HEK293T (cell line): Measurements from ENCODE around the gene SEC23IP.

Experiments used
- CTCF ChIA-PET: fragments of 350-600 bp; formaldehyde crosslinking; extraction: SDS; loops from one replicate; lab custom pipeline; 2021; ENCODE audit warnings: antibody characterized with exemption, inconsistent platforms; lab: Yijun Ruan, JAX
- POLR2A ChIA-PET: fragments of 350-600 bp; formaldehyde crosslinking; extraction: SDS; loops from one replicate; lab custom pipeline; 2020; ENCODE audit warnings: antibody characterized with exemption, inconsistent platforms; lab: Yijun Ruan, JAX
- DNase-seq: peaks from one replicate; pipeline ENCODE4 v3.0.0; 2012; ENCODE audit warnings: mixed read lengths; ENCODE audit errors: extremely low spot score
- ARNT ChIP-seq: fragments of 450-650 bp; IDR thresholded peaks from 2 replicates; pipeline ENCODE4 v1.6.1; 2017; ENCODE audit warnings: mild to moderate bottlenecking
- BHLHE40 ChIP-seq: fragments of 450-650 bp; IDR thresholded peaks from 2 replicates; pipeline ENCODE4 v1.6.1; 2016; ENCODE audit warnings: mild to moderate bottlenecking, moderate library complexity, borderline replicate concordance
- CTBP1 ChIP-seq: fragments of 450-650 bp; IDR thresholded peaks from 2 replicates; pipeline ENCODE4 v1.6.1; 2016; ENCODE audit warnings: borderline replicate concordance
- ELF4 ChIP-seq: fragments of 450-650 bp; IDR thresholded peaks from 2 replicates; pipeline ENCODE4 v1.6.1; 2017; ENCODE audit warnings: antibody characterized with exemption
- FOXA1 ChIP-seq: fragments of 450-650 bp; IDR thresholded peaks from 2 replicates; pipeline ENCODE4 v1.6.1; 2016; ENCODE audit warnings: mild to moderate bottlenecking
- FOXK2 ChIP-seq: fragments of 450-650 bp; IDR thresholded peaks from 2 replicates; pipeline ENCODE4 v1.6.1; 2016; ENCODE audit warnings: mild to moderate bottlenecking
- FOXM1 ChIP-seq: fragments of 450-650 bp; IDR thresholded peaks from 2 replicates; pipeline ENCODE4 v1.6.1; 2017; ENCODE audit warnings: mild to moderate bottlenecking, borderline replicate concordance
- HDGF ChIP-seq: fragments of 450-650 bp; IDR thresholded peaks from 2 replicates; pipeline ENCODE4 v1.6.1; 2017; ENCODE audit warnings: antibody characterized with exemption, borderline replicate concordance
- L3MBTL2 ChIP-seq: fragments of 450-650 bp; conservative IDR thresholded peaks from 2 replicates; pipeline ENCODE4 v1.6.1; 2016; ENCODE audit warnings: mild to moderate bottlenecking
- LEF1 ChIP-seq: fragments of 450-650 bp; IDR thresholded peaks from 2 replicates; pipeline ENCODE4 v1.6.1; 2017; ENCODE audit warnings: mild to moderate bottlenecking, borderline replicate concordance
- NFRKB ChIP-seq: fragments of 450-650 bp; IDR thresholded peaks from 2 replicates; pipeline ENCODE4 v1.6.1; 2016; ENCODE audit warnings: mild to moderate bottlenecking, moderate library complexity
- SP1 ChIP-seq: fragments of 450-650 bp; IDR thresholded peaks from 2 replicates; pipeline ENCODE4 v1.6.1; 2017
- SUZ12 ChIP-seq: fragments of 450-650 bp; IDR thresholded peaks from 2 replicates; pipeline ENCODE4 v1.6.1; 2016; ENCODE audit warnings: mild to moderate bottlenecking
- TARDBP ChIP-seq: fragments of 450-650 bp; IDR thresholded peaks from 2 replicates; pipeline ENCODE4 v1.6.1; 2016
- ZNF384 ChIP-seq: fragments of 450-650 bp; IDR thresholded peaks from 2 replicates; pipeline ENCODE4 v1.6.1; 2016
- TF ChIP-seq, protein P1 (sequence below): fragments of 450-650 bp; IDR thresholded peaks from 2 replicates; pipeline ENCODE4 v1.6.1; 2016

SEC23IP gene

DNA sequence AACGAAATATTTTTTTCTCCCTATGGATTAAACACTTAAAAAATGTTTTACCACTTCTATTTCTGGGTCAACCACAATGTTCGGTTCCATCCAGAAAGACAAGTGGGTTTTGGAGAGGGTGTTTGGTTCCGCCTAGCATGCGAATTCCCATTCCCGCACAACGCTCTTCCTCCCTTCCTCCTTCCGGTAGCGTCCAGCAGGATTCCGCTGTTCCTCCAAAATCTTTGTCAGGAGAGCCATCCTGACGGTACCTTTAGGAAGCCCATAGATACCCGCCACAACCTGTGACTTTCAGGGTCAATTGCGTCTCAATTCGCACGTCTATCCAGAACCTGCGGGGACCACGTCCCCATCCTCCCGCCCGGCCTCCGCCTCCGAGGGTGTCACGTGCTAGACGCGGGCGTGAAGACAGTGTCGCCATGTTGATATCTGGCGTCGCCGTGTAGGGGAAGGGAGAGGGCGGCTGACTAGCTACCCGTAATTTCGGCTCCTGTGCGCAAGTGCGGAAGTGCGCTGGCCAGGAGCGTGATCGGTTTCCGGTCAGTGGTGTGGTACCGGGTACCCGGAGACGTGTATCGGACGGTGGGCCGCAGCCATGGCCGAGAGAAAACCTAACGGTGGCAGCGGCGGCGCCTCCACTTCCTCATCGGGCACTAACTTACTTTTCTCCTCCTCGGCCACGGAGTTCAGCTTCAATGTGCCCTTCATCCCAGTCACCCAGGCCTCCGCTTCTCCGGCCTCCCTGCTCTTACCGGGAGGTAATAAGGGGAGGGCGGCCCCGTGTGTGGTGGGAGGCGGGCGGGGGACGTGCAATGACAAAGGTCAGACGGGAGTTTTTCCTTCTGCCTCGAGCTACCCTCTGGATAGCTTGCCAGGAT is at the start of gene SEC23IP:
Gene SEC23IP (plus strand): TSS at position 543 of the 878 bp plus-strand sequence. CDS start 53 bp downstream, at position 596.
- POLR2A ChIA-PET, result interaction anchor here (0.6 to 1.4 kb wide), 20 partner anchors 9 to 686 kb away, joined by 3 to 28 read pairs (median 3); partner anchors contain the start of genes BAG3, INPP5F and MCMBP
- CTCF ChIA-PET, result no interaction called here
- DNase-seq, result peak; percentile 98
- TF ChIP-seq ZNF384, result no peak
- TF ChIP-seq TARDBP, result no peak
- peak; percentile 34; the same call in 1 of the 2 replicates for TF ChIP-seq NFRKB
- TF ChIP-seq FOXK2, result peak; percentile 79; the same call in 1 of the 2 replicates
- no peak for TF ChIP-seq ARNT
- TF ChIP-seq ELF4, result peak; percentile 85
- no peak for TF ChIP-seq HDGF
- TF ChIP-seq FOXA1, result no peak
- TF ChIP-seq, protein P1, sequence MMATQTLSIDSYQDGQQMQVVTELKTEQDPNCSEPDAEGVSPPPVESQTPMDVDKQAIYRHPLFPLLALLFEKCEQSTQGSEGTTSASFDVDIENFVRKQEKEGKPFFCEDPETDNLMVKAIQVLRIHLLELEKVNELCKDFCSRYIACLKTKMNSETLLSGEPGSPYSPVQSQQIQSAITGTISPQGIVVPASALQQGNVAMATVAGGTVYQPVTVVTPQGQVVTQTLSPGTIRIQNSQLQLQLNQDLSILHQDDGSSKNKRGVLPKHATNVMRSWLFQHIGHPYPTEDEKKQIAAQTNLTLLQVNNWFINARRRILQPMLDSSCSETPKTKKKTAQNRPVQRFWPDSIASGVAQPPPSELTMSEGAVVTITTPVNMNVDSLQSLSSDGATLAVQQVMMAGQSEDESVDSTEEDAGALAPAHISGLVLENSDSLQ, result no peak
- no peak for TF ChIP-seq LEF1
- TF ChIP-seq SP1, result no peak
- no peak for TF ChIP-seq SUZ12
- peak; percentile 98 for TF ChIP-seq L3MBTL2

DNA sequence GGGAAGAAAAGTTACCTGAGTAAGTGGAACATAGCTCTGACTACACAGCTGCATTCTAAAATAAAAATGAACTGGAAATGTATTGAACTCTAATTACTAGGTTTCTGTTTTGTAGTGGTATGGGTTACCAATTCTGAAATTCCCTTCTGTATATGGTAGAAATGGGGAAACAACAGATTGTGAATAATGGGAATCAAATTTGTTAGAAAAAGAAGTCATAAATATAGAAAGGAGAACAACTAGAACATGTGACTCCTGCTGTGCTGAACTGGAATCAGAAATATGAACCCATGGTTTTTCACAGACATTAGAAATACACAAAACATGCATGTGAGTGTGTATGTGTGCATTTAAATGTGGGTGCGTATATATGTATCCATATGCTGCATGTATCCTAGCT is 46.9 kb upstream of the SEC23IP start:
- no peak for TF ChIP-seq HDGF
- TF ChIP-seq, protein P1, result no peak
- no peak for TF ChIP-seq L3MBTL2
- no peak for TF ChIP-seq FOXM1
- TF ChIP-seq FOXK2, result no peak
- no peak for TF ChIP-seq LEF1
- DNase-seq, result no peak
- CTCF ChIA-PET, result no interaction called here
- POLR2A ChIA-PET, result no interaction called here

DNA sequence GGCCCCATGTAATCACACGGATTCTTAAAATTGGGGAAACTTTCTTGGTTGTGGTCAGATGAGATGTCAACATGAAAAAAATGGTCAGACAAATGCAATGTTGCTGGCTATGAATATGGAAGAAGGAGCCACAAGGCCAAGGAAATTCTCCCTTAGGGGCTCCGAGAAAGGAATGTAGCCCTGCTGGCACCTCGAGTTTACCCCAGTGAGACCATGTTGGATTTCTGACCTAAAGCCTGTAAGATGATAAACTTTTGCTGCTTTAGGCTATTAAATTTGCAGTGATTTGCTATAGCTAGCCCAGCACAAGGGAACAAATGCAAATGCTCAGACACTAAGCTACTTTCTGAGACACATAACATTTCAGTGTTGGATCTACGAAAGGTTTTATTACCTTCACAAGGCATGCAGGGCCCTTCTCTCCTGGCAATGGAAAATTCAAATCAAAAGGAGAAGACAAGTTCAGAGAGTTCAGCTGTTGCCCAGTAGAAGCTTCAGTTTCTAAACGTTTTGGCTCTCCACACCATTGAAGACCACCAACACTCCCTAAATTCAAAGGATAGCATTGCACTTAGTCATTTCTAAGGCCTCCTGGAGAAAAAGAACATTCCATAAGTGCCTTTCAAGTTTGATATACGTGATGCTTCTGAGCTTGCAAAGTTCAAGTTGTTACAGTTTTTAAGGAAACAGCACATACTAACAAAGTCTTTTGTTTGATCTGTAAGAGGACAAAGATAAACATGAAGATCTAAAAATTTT is 43.3 kb upstream of the SEC23IP start:
- ChIA-PET CTCF (no interaction called here), POLR2A (no interaction called here)
- TF ChIP-seq SUZ12 (no peak), FOXK2 (no peak), FOXM1 (no peak), ARNT (no peak)

DNA sequence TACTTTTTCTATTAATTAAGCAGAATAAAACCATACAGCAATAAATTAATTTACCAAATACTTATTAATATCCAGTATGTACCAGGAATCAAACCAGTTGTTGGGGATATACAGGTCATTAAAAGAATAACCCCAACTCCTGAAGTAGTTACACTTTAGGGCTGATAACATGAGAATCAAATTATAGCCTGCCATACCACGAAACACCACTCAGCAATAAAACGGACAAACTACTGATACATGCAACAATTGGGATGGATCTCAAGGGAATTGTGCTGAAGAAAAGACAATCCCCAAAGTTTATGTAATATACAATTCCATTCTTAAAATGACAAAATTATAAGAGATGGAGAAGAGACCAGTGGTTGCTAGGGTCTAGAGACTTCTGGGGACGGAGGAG is 42.6 kb upstream of the SEC23IP start:
- no peak for DNase-seq
- TF ChIP-seq SUZ12 (no peak), FOXM1 (no peak), CTBP1 (no peak), L3MBTL2 (no peak), NFRKB (no peak), LEF1 (no peak), HDGF (no peak), ARNT (no peak), BHLHE40 (no peak), FOXK2 (no peak), ZNF384 (no peak), ELF4 (no peak), SP1 (no peak), TARDBP (no peak), FOXA1 (no peak)
- TF ChIP-seq, protein P1, result no peak
- POLR2A ChIA-PET, result no interaction called here
- CTCF ChIA-PET, result no interaction called here

More for the DNA sequence above, 43.3 kb upstream of the SEC23IP start:
- no peak for DNase-seq

DNA sequence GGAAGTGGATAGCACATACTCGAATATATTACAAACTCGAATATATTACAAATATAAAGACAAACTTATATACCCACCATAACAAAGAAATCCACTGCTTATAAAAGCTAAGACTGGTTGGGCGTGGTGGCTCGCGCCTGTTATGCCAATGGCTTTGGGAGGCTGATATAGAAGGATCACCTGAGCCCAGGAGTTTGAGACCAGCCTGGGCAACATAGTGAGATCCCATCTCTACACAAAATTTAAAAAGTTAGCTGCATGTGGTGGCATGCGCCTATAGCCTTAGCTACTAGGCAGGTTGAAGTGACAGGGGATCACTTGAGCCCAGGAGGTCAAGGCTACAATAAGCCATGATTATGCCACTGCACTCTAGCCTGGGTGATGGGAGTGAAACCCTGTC is 40.3 kb upstream of the SEC23IP start:
- CTCF ChIA-PET, result interaction anchor here (0.6 kb wide), 1 partner anchor 101 kb away, joined by 3 read pairs; no protein-coding TSS in a partner anchor
- DNase-seq, result no peak
- POLR2A ChIA-PET, result interaction anchor here (1.0 kb wide), 1 partner anchor 21 kb away, joined by 3 read pairs; the partner anchor contains the start of gene MCMBP
- TF ChIP-seq ELF4 (no peak), FOXK2 (no peak), CTBP1 (no peak), HDGF (no peak), BHLHE40 (no peak), SP1 (no peak), TARDBP (no peak), ZNF384 (no peak), SUZ12 (no peak), ARNT (no peak), FOXM1 (no peak)

DNA sequence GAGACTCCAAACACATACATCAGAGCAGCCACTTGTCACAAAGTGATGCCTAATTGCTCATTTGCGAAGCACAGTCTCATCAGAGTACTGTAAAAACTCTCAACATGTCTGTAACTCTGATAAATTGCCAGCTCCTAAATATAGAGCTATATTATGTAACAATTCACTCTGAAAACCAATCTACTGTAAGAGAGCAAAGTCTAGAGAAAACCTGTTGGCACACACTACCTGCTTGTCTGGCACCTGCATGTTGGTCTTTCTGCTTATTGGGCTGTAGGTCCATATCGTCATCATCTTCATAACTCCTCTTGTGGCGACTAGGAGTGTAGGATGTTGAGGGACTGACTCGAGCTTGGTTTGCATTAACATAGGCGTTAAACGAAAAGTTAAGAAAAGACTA is 39.7 kb upstream of the SEC23IP start:
- POLR2A ChIA-PET, result interaction anchor here (1.0 kb wide), 1 partner anchor 20 kb away, joined by 3 read pairs; the partner anchor contains the start of gene MCMBP
- CTCF ChIA-PET, result interaction anchor here (0.6 kb wide), 1 partner anchor 102 kb away, joined by 3 read pairs; no protein-coding TSS in a partner anchor
- DNase-seq, result no peak
- no peak for TF ChIP-seq ARNT
- no peak for TF ChIP-seq FOXM1
- TF ChIP-seq FOXA1, result no peak
- TF ChIP-seq, protein P1, result no peak
